Measurements from ENCODE around the gene PRDM8. TPM values are rescaled to one million over a fixed set of nuclear protein-coding genes. Genes with fewer than 3 reads are reported as not detected.

PRDM8 gene
- total and polyA plus RNA-seq, 2 of the 8 experiments (the other 6 are each of a cell fraction or from before 2014, with no cell fraction given): not detected

GRCh38 chr4:80198441-80198837 is 1.1 kb downstream of the PRDM8 start:
- ChIA-PET CTCF (ENCODE audit: partially characterized antibody) (interaction anchor here (1.2 to 9.2 kb wide), 2 partner anchors 12 to 26 kb away, joined by 3 to 170 read pairs; no protein-coding TSS in a partner anchor), POLR2A (ENCODE audit: partially characterized antibody) (interaction anchor here (0.9 to 1.0 kb wide), 2 partner anchors 12 to 15 kb away, joined by 3 read pairs; no protein-coding TSS in a partner anchor)
- no peak overlapping the region for H3K18ac ChIP-seq (ENCODE audit: extremely low read depth, low read length)
- no peak overlapping the region for H2BK15ac ChIP-seq (ENCODE audit: low read length)
- H3K27me3 ChIP-seq (replicated peaks in 1 of 4; ENCODE audit: control insufficient read depth in 3 of 4, extremely low read depth in 1 of 4, insufficient read depth in 3 of 4, low read length in 3 of 4): peaks cover 90 to 100% (median 96%) of the 10 kb centered on the region in 4 experiments
- peaks cover 0 to 6% (median 0%) of the 10 kb centered on the region in 4 experiments; a peak in 1 of 8 replicates for H3K36me3 ChIP-seq (ENCODE audit: control insufficient read depth in 2 of 4, insufficient read depth in 4 of 4, low read length in 3 of 4)
- H2BK120ac ChIP-seq (replicated peaks; ENCODE audit: low read depth, low read length): no peak overlapping the region
- no peak overlapping the region for H4K8ac ChIP-seq (ENCODE audit: extremely low read depth, insufficient read depth, low read length)
- no peak overlapping the region for H2BK20ac ChIP-seq (ENCODE audit: low read length)
- no peak overlapping the region for H3K56ac ChIP-seq (replicated peaks; ENCODE audit: insufficient read length, low read depth, low read length)
- H3K4me3 ChIP-seq (ENCODE audit: extremely low read depth in 1 of 4, insufficient read depth in 2 of 4, low read depth in 3 of 4, low read length in 4 of 4): peak overlapping the region in 1 of 4 experiments; percentile 47; a peak in 1 of 8 replicates
- no peak overlapping the region for H4K5ac ChIP-seq (ENCODE audit: insufficient read length, low read depth, low read length)
- H3K9ac ChIP-seq (replicated peaks in 1 of 4; ENCODE audit: extremely low read depth in 1 of 4, low read depth in 3 of 4, low read length in 3 of 4): no peak overlapping the region
- no peaks in the 10 kb centered on the region; the same call in 1 of the 2 replicates for H3K23me2 ChIP-seq (ENCODE audit: low read depth, low read length)
- no peak overlapping the region for H2AFZ ChIP-seq (ENCODE audit: low read length)
- no peak overlapping the region for H4K91ac ChIP-seq (replicated peaks; ENCODE audit: insufficient read length, low read length)
- FAIRE-seq (no peak), DNase-seq (ENCODE audit: low read depth in 1 of 2, low spot score in 2 of 2) (no peak)
- no peaks in the 10 kb centered on the region for H3K79me1 ChIP-seq (ENCODE audit: low read depth, low read length)
- no peaks in the 10 kb centered on the region for H3K9me3 ChIP-seq (ENCODE audit: insufficient read depth in 2 of 2, low read depth in 1 of 2, low read length in 1 of 2)
- WGBS, 2 experiments (ENCODE audit: extremely low coverage in 1 of 2, insufficient coverage in 1 of 2, insufficient read length in 1 of 2, insufficient replicate concordance in 2 of 2, low coverage in 1 of 2, low lambda C conversion rate in 2 of 2, missing lambda C conversion rate in 1 of 2): 6% methylated on average over 1 of the region's 1 CpG; no CpG with 5 or more reads in 1 of the 2 experiments
- H3K14ac ChIP-seq (ENCODE audit: insufficient read length): no peak overlapping the region
- H2BK5ac ChIP-seq (ENCODE audit: low read depth, low read length): no peak overlapping the region
- peaks cover 26 to 34% of the 10 kb centered on the region in 2 experiments for H4K20me1 ChIP-seq (replicated peaks in 1 of 2; ENCODE audit: control insufficient read depth in 1 of 2, insufficient read depth in 2 of 2, low read length in 2 of 2)
- no peak overlapping the region for H3K4ac ChIP-seq (replicated peaks; ENCODE audit: insufficient read length, low read depth, low read length)
- H3K4me1 ChIP-seq (replicated peaks in 1 of 4; ENCODE audit: control insufficient read depth in 3 of 4, insufficient read depth in 4 of 4, low read length in 3 of 4): peaks cover 4 to 17% (median 8%) of the 10 kb centered on the region in 4 experiments
- H2AK5ac ChIP-seq (ENCODE audit: low read depth, low read length): no peak overlapping the region
- peak overlapping the region; percentile 67 to 75; a peak in 2 of 4 replicates for H3K4me2 ChIP-seq (ENCODE audit: insufficient read depth in 1 of 2, low read depth in 2 of 2, low read length in 2 of 2)
- H3K23ac ChIP-seq (ENCODE audit: insufficient read length): no peak overlapping the region
- no peak overlapping the region for H3K27ac ChIP-seq (ENCODE audit: low read depth, low read length)
- no peak overlapping the region for H2BK12ac ChIP-seq (ENCODE audit: low read depth, low read length)
- no peaks in the 10 kb centered on the region for H3K79me2 ChIP-seq (ENCODE audit: control insufficient read depth in 1 of 2, insufficient read depth in 2 of 2, low read length in 2 of 2)
- TF ChIP-seq, protein P1, sequence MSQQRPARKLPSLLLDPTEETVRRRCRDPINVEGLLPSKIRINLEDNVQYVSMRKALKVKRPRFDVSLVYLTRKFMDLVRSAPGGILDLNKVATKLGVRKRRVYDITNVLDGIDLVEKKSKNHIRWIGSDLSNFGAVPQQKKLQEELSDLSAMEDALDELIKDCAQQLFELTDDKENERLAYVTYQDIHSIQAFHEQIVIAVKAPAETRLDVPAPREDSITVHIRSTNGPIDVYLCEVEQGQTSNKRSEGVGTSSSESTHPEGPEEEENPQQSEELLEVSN (IDR thresholded peaks at IDR 0.05): no peak
- TF ChIP-seq HDAC2 (IDR thresholded peaks at IDR 0.05; ENCODE audit: borderline replicate concordance in 1 of 2, low read depth in 2 of 2, low read length in 2 of 2) (no peak), FOSL1 (IDR thresholded peaks at IDR 0.05; ENCODE audit: insufficient read depth, low read depth, low read length) (no peak), SP4 (IDR thresholded peaks at IDR 0.05; ENCODE audit: low read length) (no peak), EP300 (IDR thresholded peaks at IDR 0.05; ENCODE audit: borderline replicate concordance in 1 of 2, low read depth in 2 of 2, low read length in 2 of 2) (no peak), SP2 (IDR thresholded peaks at IDR 0.05; ENCODE audit: low read length) (no peak), NANOG (IDR thresholded peaks at IDR 0.05; ENCODE audit: insufficient read depth, low read depth, low read length, poor library complexity, severe bottlenecking) (no peak), SIX5 (IDR thresholded peaks at IDR 0.05; ENCODE audit: low read depth, low read length) (no peak), CHD2 (IDR thresholded peaks at IDR 0.05; ENCODE audit: low read length) (no peak), TAF7 (optimal IDR thresholded peaks at IDR 0.05; ENCODE audit: borderline replicate concordance, low read depth, low read length) (no peak), RNF2 (IDR thresholded peaks at IDR 0.05; ENCODE audit: borderline replicate concordance, low read depth, low read length, missing control alignments, poor library complexity, severe bottlenecking) (no peak), ZNF274 (IDR thresholded peaks at IDR 0.05; ENCODE audit: borderline replicate concordance, extremely low read depth, low read length) (no peak)

All from H1 (cell line).